ENCODE data around the gene NOC2L.

NOC2L gene

GRCh38 chr1:913491-914130 lies 45.4 kb downstream of the NOC2L start:
- DNase-seq, result no peak

DNA sequence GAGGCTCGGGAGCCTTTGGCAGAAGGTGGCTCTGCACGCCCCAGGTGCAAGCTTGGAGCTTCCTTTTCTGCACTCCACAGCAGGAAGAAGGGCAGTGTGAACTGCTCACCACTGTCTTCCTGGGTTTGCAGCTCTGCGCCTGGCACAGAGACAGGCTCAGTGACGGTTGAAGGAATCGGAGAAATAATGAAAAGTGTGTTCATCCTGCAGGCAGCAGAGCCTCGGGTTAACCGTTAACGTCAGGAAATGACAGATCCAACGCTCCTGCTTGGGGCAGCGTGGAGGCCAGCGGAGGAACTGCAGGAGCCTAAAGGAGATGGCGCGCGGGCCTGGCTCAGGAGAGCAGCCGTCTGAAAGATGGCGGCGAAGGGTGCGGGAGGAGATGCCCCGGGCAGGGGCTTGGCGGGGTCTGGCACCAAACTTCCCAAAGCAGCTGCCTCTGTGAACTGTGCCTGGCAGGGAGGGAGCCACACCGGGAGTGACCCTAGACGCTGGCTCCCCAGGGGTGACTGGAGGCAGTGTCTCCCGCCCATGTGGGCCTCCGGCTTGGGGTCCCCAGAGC lies 46.2 kb downstream of the NOC2L start:
- no peak for DNase-seq

DNA sequence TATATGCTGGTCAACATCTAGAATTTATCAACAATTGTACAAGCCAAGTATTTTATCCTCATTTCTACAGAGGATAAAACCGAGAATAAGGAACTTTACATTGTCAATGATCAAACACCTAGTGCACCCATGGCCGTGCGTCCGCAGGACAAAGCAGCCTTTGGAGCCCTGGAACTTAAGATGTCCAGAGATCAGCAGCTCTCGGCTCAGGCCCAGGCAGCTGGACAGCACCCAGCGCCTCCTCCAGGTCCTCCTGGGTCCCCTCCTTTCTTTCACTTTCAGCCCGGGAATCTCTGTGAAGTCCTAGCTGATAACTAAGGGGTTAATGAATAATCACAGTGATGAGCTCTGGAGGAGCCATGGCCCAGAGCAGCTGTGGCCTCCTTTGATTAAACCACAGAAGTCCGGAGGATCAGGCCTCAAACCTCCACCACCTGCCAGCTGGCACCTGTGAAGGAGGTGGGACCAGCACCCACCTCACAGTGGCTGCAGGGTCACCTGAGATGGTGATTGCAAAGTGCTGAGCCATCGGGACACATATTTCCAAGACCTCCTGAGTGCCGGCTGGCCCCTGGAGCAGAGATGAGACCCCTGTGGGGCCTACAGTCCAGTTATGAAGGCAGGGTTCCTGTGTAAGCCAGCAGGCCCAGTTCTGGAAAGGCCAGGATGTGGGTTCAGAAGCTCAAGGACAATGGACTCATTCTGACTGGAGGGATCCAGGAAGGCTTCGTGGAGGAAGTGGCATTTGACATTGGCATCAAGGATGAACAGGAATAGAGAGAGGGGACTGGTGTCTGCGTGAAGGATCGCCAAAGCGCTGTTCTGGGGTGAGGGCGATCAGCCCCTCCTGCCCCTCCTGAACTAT lies 46.9 kb downstream of the NOC2L start:
- DNase-seq, result no peak

- DNase-seq, result peak; percentile 58
Observed at GRCh38 chr1:910881-911721, 48.0 kb downstream of the NOC2L start.

DNA sequence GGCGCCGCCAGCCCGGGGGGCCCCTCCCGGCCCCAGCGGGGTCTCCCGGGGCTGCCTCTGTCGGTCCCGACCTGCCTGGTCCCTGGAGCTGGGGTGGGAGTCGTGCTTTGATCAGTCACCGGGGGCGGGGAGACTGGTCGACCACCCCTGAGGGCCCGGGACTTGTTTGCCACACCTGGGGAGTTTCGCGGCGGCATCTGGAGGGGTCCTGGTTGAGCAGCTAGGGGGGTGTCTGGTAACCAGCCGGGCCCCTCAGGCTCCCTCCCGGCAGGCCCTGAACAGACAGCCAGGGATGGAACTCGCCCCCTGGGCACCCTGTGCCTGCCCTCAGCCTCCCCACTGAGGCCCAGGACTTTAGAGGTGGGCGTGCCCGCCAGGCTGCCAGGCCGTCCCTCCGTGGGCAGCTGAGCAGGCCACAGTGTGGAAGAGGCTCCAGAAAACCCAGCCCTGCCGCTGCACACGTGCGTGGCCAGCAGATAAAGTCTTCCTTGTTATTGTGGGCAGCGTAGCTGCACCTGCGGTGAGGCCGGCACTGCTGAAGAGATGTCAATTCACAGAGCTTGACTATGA lies 48.7 kb downstream of the NOC2L start:
- DNase-seq, result no peak

DNA sequence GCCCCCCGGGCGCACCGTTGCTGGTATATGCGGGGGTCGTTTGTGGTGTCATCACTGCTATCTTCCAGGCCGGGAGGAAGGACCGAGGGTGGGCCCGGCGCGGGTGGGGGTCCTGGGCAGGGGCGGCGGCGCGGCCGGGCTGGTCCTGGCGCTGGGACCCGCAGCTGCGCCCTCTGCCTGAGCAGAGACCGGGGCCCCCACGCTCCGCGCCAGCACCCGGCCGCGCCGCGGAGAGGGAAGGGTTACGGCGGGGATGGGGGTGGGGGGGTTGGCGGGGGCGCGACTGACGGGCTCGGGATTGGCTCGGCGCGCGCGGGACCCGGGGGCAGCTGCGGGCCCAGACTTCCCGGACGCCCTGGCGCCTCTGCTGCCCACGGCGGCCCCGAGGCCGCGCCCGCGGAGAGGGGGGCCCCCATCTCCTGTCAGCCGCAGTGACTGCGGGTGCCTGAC lies 49.2 kb downstream of the NOC2L start:
- DNase-seq, result no peak

DNA sequence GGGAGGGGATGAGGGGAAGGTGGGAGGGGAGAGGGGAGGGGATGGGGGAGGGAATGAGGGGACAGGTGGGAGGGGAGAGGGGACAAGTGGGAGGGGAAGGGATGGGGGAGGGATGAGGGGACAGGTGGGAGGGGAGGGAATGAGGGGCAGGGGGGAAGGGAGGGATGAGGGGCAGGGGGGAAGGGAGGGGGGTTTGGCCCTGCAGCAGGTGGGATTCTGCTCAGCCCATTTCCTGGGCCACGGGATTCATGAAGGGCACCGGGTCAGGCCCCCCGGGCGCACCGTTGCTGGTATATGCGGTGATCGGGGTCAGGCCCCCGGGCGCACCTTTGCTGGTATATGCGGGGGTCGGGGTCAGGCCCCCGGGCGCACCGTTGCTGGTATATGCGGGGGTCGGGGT lies 50.4 kb downstream of the NOC2L start:
- no peak for DNase-seq

- no peak for DNase-seq
Observed at GRCh38 chr1:907611-908451, 51.2 kb downstream of the NOC2L start.

DNA sequence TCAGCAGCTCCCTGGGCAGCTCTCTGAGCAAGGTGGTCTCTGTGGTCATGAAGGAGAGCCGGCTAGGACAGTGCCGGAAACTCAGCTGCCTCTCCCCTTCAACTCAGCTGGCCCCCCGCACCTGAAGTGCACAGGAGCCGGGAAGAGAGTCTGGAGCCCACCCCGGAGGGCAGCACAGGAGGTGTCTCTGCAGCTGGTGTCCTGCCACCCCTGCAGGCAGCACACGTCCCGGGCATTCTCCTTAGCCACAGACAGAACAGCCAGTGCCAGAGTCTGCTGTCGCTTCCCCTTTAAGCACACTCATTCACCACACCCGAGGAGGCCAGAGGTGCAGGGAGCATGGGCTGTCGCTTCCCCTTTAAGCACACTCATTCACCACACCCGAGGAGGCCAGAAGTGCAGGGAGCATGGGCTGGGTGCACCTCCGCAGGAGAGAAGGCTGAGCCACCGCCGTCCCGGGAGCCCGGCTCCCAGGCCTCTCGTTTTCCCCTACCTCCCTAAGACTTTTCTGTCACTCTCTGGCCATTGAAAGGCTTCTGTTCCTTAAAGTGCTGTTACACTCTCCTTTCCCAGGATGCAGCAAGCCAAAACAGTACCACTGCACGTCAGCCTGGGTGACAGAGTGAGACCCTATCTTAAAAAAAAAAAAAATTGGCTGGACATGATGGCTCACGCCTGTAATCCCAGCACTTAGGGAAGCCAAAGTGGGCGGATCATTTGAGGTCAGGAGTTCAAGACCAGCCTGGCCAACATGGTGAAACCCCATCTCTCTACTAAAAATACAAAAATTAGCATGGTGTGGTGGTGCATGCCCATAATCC lies 52.2 kb downstream of the NOC2L start:
- DNase-seq, result peak; percentile 70

DNA sequence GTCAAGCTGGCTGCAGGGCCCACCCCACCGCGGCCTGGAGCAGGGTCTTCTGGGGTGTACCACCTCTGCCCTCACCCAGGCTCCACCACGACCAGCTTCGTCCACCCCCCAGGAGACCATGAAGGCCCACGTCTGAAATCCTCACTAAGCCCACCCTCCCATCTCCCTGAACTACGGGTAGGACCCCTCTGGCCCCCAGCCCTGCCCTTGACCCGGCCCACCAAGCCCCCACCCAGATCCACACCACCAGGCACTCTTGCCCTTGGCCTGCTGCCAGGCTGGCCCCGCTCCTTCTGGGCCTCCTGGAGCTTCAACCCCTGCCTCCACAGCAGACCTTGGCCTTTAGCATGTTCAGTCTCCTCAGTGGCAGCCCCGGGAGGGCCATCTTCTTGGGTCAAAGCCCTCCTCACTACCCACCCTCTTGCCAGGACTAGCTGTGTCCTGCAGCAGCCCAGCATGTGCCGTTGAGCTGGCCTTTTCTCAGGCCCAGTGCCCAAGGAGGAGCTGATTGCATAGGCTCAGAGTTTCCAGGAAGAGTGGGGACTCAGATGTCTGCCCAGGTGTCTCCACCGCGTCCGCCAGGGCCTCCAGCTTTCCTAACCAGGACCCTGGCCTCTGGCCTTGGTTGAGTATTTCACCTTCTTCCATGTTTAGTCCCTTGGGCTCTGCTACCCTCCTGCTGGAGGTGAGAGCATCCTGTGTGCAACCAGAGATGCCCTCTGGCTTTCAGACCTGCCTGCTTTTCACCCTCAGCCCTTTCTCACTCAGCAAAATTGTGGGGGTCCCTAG lies 53.1 kb downstream of the NOC2L start:
- no peak for DNase-seq

GRCh38 chr1:905071-905749 lies 53.8 kb downstream of the NOC2L start:
- DNase-seq, result no peak

- DNase-seq, result peak; percentile 59
Observed at GRCh38 chr1:904310-904950, 54.6 kb downstream of the NOC2L start.

- DNase-seq, result no peak
Observed at GRCh38 chr1:903721-904271, 55.3 kb downstream of the NOC2L start.

GRCh38 chr1:903305-903704 lies 55.8 kb downstream of the NOC2L start:
- DNase-seq, result no peak

DNA sequence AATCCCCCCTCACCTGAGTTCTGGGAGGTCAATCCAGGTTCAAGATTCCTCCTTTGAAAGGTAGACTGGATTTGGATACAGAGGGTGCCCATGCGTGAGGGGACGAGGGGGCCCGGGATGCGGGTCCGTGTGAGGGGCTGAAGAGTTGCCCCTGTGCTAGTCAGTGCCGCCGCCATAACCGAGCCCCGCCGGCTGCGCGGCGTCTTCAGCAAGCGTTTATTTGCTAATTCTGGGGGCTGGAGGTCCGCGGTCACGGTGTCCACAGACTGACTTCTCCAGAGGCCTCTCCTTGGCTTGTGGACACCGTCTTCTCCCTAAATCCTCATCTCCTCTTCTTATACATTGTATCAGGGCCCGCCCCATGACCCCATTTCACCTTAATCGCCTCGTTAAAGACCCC lies 56.3 kb downstream of the NOC2L start:
- no peak for DNase-seq

- no peak for DNase-seq
Observed at GRCh38 chr1:901108-901859, 57.8 kb downstream of the NOC2L start.

DNA sequence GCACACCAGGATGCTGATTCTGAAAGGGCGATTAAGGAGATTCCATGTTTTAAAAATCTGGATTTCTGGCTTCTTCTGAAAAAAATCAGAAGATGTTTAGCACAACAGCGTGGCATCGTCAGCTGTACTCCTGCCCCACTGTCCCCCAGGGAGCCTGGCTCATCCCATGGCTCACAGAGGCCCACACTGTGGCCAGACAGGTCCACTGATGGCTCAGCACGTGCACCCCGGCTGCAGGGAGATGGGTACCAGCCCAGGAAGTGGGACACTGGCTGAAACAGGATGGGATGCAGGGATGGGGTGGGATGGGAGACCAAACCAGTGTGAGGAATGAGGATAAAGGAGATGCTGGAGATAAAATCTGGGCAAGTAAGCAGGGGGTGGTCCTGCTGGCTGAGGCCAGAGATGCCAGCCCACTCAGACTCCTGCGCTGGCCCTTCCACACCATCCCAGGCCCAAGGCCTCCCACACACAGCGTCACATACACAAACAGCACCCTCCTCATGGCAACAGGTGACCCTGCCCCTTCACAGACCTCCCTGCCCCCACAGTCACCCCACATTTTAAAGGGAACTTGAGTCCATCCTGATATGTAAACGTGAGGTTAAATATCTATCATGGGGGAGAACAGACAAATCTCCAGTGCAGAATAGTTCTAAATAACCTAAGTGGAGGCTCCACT lies 59.3 kb downstream of the NOC2L start:
- DNase-seq, result no peak
